ENCODE results near the gene ADCY10.
"Not testable (repeated sequence)": the region's sequence is repeated elsewhere in the genome, so short reads cannot be mapped to it uniquely, and the experiment has no call there.

The ADCY10 gene

GRCh38 chr1:167882376-167882775 lies 31.6 kb downstream of the ADCY10 start:
- DNase-seq, result no peak

DNA sequence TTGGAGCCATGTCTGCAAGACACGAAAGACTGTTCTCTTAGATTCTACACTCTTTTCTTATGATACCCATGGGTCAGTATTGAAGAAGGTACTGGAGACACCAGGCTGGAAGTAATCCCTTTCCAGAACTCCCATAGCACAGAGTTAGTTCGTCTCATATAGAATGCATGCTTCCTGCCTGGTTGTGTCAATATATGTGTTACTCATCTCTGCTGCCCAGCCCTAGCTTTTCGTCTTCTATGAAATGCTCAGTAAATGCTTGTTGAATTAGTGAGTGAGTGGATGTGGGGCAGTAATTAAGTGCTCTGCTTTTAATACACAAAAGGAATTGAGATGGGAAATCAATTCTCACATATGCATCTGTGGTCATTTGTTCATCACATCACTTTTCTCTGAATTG lies 32.1 kb downstream of the ADCY10 start:
- no peak for DNase-seq

DNA sequence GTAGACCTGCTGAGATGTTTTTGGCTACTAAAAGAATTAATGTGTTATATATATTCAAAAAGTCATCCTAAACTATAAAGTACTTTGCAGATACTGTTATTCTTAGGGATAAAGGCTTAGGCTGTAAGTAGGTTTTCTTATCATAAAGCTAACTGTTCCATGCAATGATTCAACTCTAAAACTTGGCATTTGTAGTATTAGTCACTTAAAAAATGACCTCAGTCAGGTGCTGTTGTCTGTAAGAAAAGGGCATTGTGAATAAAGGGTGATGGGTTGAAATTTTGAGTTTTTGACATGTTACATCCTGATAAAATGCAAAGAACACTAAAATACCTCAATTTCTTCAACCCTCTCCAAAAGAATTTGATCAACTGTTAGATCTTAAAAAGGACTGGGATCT lies 32.9 kb downstream of the ADCY10 start:
- no peak for DNase-seq

GRCh38 chr1:167880580-167881021 lies 33.3 kb downstream of the ADCY10 start:
- no peak for DNase-seq

DNA sequence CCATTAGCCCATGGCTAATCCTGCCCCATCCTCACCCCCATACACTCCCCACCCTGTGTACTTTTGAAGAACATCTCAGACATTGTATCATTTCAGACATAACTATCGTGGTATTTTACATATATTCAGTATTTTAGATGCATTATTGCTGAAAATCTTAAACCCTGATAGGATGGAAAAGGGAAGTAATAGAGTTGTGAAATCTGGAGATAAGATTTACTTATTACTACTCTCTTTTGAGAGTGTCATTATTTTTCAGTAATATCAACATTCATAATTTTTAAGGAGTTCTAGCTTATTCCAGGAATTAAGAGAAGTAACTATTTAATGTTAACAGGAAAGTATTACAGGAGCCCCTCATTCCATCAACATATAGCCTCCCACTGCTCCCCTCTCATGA lies 34.4 kb downstream of the ADCY10 start:
- no peak for DNase-seq

DNA sequence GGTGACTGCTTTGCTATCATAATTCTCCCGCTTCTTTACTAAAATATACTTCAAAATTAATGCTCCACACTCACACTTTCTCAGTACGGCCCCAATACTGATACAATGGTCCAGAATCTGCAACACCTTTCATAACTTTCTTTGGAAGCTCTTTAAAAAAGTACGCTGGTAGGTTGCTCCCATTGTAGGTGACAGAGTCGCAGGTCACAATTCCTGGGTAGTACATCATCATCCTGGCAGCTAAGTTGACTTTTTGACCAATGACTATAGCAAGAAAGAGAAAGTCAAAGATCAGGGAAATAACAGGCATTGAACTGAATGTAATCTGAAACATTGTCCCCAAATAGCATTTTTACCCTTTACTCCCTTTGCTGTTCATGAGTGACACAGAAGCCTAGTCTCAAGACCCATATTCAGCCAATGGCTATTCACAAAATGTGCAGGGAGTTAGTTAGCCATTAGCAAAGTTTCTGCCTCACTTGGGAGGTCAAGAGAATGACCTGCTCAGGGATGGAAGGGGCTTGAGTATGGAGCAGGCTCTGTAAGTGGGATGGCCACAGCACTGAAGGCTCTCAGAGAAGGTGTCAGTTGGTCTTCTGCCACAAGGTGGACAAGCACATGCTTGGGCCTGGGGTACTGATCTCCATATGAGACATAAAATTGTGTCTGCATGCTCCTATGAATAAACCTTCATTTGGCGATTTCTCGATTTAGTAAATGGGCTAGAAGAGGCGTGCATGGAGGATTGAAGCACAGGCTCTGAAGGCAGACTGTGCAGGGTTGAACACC lies 35.4 kb downstream of the ADCY10 start:
- no peak for DNase-seq

DNA sequence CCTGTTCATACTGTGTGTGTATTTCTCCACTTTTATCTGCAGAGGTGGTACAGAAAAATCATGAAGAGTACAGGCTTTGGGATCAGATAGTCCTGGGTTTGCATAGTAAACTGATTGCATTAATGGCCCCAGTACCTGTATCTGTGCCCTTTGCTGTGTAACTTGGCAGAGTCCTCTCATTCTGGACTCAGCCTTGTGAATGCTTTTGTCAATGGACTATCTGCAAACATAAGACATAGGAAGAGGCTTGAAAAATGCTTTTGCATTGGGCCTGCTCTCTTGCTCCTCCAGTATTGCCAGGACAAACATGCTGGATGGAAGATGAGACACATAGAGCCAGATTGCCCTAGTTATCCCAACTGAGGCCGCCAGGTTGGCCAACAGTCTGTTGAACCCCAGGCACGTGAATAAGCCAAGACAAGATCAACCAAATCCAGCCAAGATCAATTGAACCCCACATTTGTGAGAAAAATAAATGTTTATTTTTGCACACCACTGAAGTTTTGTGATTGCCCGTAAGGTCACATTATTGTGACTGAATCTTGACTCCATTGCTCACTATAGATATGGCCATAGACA lies 37.2 kb downstream of the ADCY10 start:
- DNase-seq, result no peak

GRCh38 chr1:167871331-167871730 lies 42.6 kb downstream of the ADCY10 start:
- no peak for DNase-seq

DNA sequence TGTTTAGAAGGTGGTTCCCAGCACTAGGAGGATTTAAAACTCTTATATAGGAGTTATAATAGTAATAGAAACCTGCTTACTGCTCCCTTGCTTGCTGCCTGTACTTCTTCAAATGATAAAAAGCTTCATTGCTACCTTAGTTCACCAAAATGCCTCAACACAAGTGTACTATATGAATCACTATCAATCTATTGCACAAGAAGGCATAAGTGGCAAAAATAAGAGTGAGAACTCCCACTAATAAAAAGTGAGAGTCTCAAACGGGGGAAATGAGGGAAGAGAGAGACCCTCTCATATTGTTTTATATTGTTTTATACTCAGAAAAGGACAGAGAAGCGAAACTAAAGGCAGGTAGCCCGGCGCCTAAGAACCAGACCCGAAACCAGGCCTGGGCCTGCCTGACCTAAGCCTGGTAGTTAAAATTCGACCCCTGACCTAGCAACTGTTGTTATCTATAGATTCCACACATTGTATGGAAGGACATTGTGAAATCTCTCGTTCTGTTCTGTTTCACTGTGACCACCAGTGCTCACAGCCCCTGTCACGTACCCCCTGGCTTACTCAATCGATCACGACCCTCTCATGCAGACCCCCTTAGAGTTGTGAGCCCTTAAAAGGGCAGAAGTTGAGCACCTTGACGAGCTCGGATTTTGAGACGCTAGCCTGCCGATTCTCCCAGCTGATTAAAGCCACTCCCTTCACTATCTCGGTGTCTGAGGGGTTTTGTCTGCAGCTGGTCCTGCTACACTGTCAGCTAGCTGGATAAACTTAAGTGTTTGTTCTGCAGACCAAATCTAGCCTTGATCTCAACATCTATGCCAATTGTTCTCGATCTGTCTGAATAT lies 44.6 kb downstream of the ADCY10 start:
- not testable (repeated sequence) for DNase-seq

GRCh38 chr1:167866739-167867414 lies 47.1 kb downstream of the ADCY10 start:
- DNase-seq, result not testable (repeated sequence)

GRCh38 chr1:167866326-167866725 lies 47.6 kb downstream of the ADCY10 start:
- DNase-seq, result not testable (repeated sequence)

- not testable (repeated sequence) for DNase-seq
These were observed 48.1 kb downstream of the ADCY10 start for GRCh38 chr1:167865804-167866308.

- not testable (repeated sequence) for DNase-seq
These were observed 48.7 kb downstream of the ADCY10 start for GRCh38 chr1:167865193-167865592.

DNA sequence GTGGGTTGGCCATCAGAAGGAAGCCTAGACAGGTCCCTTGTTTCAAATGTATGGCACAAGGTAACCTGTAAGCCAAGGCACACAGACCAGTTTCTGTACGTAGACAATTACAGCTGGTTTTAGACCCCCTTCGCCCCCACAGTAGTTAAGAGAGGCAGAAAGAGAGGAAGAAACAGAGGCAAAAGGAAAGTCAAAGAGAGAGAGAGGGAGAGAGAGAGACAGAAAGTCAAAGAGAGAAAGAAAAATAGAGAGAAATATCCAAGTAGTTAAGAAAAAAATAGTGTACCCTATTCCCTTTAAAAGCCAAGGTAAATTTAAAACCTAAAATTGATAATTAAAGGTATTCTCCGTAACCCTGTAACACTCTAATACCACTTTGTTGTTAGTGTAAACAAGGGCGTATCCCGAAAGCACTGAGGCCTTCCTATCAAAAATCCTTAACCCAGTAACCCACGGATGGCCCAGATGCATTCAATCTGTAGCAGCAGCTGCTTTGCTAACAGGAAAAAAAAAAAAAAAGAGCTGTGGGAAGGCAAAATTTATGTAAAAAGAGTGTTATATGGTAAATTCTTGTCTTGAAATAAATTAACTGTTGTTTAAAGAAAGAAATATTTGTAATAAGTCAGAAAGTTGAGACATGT lies 49.4 kb downstream of the ADCY10 start:
- DNase-seq, result no peak

GRCh38 chr1:167863921-167864279 lies 50.0 kb downstream of the ADCY10 start:
- no peak for DNase-seq

DNA sequence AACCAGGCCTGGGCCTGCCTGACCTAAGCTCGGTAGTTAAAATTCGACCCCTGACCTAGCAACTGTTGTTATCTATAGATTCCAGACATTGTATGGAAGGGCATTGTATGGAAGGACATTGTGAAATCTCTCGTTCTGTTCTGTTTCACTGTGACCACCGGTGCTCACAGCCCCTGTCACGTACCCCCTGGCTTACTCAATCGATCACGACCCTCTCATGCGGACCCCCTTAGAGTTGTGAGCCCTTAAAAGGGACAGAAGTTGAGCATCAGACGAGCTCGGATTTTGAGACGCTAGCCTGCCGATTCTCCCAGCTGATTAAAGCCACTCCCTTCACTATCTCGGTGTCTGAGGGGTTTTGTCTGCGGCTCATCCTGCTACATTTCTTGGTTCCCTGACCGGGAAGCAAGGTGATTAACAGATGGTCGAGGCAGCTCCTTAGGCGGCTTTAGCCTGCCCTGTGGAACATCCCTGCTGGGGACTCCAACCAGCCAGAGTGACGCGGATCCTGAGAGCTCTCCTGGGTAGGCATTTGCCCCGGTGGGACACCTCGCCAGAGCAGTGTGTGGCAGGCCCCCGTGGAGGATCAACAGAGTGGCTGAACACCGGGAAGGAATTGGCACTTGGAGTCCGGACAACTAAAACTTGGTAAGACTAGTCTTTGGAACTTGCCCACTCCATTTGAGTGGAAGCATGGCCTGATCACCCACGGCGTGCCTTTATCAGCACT lies 50.6 kb downstream of the ADCY10 start:
- DNase-seq, result not testable (repeated sequence)

GRCh38 chr1:167862432-167863076 lies 51.4 kb downstream of the ADCY10 start:
- no peak for DNase-seq

- DNase-seq, result no peak
These were observed 52.1 kb downstream of the ADCY10 start for GRCh38 chr1:167861664-167862381.

DNA sequence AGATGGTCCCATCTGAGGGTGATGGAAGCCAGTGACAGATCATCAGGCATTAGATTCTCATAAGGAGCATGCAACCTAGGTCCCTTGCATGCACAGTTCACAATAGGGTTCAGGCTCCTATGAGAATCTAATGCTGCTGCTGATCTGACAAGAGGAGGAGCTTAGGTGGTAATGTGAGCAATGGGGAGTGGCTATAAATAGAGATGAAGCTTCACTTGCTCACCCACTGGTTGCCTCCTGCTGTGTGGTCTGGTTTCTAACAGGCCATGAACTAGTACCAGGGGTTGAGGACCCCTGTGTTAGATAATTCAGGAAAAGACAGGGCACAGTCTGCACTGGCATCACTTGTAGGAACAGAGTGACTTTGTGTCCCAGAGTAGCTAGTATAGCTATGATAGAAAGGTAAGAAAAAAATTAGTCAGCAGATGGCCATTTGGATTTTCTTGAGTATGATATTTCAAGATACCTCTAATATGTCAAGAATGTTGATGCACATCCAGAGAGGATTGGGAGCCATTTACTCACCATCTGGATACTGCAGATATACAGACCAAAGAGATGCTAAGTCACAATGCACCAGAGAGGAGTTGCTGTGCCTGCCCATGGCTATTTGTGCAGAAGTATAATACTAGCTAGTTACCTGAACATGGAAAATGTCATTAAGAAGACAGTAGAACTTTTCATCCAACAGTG lies 53.6 kb downstream of the ADCY10 start:
- DNase-seq, result no peak
